Uterus (tissue), 2 donors: Measurements from ENCODE around the gene PDX1.

ENCODE experiments used
- POLR2A ChIP-seq, 2 donors: fragments of 450-650 bp; IDR thresholded peaks; one replicate each; pipeline ENCODE4 v1.6.1; 2016; ENCODE audit warnings: antibody characterized with exemption in 2 of 2, mild to moderate bottlenecking in 1 of 2, moderate library complexity in 1 of 2
- TF ChIP-seq, protein P1 (sequence below), 4 experiments: fragments of 200-600 bp in 2 of 4; fragments of 450-650 bp in 2 of 4; sonication (generic) in 2 of 4; IDR thresholded peaks; one replicate each; pipeline ENCODE4 v1.5.1; 2016 to 2019; ENCODE audit warnings: antibody characterized with exemption in 4 of 4, mild to moderate bottlenecking in 2 of 4, moderate library complexity in 1 of 4

DNA sequence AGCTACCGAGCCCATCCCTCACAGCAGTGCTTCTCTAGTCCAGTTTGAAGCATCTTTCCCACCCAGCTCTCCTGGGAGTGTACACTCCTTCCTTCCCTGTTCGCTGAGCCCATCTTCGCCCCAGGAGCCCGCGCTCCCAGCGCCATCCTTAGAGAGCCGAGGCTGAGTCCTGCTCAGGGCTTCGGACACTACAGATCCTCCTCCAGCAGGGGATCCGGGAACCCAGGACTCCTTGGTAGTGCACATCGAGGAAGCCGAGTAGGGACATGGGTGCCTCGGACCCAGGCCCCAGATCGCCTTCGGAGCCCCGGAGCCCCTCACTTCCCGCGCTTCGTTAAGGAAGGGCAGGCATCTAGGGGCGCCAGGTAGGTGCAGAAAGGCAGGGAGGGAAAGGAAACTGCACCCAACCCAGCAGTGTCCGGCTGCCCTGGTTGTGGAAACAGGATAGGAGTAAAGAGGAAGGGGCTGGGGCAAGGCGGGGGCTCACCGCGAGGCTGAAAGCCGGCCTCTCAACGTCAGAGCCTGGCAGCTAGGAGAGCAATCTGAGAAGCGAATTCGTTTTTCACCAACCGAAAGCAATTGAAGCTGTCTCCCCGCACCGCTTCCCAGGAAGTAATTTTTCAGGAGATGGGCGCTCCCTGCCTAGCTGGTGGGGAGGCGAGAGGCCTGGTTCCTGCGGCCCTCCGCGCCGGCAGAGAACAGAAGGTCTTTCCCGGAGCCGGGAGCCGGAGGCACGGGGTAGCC lies 1.0 kb downstream of the PDX1 start:
- TF ChIP-seq POLR2A (IDR thresholded peaks at IDR 0.05) = no peak
- TF ChIP-seq, protein P1, sequence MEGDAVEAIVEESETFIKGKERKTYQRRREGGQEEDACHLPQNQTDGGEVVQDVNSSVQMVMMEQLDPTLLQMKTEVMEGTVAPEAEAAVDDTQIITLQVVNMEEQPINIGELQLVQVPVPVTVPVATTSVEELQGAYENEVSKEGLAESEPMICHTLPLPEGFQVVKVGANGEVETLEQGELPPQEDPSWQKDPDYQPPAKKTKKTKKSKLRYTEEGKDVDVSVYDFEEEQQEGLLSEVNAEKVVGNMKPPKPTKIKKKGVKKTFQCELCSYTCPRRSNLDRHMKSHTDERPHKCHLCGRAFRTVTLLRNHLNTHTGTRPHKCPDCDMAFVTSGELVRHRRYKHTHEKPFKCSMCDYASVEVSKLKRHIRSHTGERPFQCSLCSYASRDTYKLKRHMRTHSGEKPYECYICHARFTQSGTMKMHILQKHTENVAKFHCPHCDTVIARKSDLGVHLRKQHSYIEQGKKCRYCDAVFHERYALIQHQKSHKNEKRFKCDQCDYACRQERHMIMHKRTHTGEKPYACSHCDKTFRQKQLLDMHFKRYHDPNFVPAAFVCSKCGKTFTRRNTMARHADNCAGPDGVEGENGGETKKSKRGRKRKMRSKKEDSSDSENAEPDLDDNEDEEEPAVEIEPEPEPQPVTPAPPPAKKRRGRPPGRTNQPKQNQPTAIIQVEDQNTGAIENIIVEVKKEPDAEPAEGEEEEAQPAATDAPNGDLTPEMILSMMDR (IDR thresholded peaks at IDR 0.05) = no peak
